GM12872 (cell line): ENCODE measurements around the gene APIP.

Experiments
- TF ChIP-seq, protein P1 (sequence below): IDR thresholded peaks from 3 replicates; pipeline ENCODE4 v1.5.1; 2011; ENCODE audit warnings: low read depth, mild to moderate bottlenecking, low read length, moderate library complexity; ENCODE audit not compliant: insufficient read depth

APIP gene

DNA sequence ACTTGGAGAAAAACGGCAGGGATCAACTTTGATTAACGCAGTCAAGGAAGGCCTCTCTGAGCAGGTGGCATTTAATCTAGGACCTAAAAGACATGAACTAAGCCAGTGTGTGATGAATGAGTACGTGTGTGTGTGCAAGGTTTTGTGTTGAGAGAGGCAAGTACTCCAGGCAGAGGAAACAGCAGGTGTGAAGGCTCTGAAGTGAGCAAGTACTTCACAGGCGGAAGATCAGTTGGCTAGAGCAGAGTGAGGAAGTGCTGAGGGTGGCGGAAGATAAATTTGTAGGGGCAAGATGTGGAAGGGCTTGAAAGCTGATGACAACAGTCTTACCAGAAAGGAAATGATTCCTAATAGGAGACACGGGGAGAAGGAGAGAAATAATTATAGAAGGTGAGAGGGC is 6.8 kb downstream of the APIP start:
- TF ChIP-seq, protein P1, sequence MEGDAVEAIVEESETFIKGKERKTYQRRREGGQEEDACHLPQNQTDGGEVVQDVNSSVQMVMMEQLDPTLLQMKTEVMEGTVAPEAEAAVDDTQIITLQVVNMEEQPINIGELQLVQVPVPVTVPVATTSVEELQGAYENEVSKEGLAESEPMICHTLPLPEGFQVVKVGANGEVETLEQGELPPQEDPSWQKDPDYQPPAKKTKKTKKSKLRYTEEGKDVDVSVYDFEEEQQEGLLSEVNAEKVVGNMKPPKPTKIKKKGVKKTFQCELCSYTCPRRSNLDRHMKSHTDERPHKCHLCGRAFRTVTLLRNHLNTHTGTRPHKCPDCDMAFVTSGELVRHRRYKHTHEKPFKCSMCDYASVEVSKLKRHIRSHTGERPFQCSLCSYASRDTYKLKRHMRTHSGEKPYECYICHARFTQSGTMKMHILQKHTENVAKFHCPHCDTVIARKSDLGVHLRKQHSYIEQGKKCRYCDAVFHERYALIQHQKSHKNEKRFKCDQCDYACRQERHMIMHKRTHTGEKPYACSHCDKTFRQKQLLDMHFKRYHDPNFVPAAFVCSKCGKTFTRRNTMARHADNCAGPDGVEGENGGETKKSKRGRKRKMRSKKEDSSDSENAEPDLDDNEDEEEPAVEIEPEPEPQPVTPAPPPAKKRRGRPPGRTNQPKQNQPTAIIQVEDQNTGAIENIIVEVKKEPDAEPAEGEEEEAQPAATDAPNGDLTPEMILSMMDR: no peak

DNA sequence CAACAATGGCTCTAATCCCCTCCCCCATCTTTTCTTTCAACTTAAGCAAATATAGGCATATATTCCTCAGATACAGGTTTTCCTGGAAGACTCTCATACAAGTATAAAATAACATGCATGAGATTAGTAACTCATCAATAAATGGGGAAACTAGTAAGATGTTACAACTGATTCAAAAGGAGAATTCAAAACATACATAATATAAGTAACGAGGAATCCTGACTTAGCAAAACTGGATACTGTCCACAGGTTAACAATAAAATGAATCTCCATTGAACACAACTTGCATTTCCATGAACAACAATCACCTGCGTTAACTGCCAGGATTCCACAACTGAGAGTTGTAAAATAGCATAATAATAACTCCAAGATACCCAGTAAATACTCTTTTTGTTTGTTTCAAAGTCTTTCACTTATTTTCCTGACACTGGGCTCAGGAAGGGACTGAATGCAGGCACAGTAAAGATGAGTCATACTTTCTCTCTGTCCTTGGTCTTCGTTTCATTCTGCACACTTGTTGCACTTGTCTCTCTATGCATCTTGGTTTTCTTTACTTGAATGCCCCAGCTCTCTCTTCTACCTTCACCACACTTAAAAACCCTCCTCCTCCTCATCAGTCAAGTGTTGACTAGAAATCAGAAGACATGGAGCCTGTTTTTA is 8.1 kb downstream of the APIP start:
- TF ChIP-seq, protein P1: no peak

DNA sequence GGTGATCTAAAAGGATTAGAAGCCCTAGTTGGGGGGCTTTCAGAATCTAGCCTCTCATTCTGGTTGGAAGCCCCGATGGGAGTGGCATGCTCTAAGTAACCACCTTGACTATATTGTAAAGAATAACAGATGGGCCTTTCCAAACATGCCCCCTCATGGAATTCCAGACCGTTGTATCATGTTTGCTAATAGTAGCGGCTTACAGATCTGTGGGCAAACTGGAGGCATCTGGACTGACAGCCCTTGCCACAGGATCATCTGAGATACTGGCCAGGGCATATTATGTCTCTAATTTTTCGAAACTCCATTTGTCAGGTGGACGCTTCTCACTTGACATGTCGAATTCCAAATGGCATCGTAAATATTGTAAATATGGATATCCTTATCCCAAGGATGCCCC is 10.5 kb downstream of the APIP start:
- TF ChIP-seq, protein P1: no peak

DNA sequence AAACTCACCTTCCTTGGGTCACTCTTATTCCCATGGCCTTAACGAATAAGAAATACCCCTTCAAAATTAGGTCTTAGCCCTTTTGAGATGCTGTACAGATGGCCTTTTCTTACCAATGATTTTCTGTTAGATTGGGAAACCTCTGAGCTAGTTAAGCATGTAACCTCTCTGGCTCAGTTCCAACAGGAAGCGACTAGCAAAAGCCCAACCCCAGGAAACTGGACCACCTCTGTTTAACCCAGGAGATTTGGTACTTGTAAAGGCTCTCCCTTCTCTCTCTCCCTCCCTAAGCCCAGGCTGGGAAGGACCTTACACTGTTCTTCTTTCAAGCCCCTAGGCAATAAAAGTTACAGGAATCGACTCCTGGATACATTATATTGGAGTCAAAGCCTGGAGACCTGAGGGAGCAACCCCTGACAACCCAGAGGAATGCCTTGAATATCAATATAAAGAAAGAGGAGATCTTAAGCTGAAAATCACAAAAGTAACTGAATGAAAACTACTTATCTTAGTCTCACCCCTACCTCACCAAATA is 11.7 kb downstream of the APIP start:
- TF ChIP-seq, protein P1: no peak

DNA sequence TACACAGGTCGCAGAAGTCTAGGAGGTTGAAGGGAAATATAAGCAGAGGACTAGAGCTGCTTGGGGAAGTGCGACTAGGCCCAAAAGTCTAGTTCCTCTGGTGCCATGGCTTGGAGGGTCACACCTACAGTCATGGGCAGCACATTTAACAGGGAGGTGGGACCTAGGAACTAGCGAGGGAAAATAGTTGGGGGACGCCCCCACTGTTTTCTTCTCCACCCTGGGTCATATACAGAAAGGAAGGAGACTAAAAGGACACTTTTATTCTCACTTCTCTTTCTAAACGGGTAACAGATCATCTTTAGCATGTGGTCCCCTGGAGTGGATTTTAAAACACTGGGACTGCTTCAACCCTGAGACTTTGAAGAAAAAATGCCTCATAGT is 16.6 kb downstream of the APIP start:
- TF ChIP-seq, protein P1: no peak

DNA sequence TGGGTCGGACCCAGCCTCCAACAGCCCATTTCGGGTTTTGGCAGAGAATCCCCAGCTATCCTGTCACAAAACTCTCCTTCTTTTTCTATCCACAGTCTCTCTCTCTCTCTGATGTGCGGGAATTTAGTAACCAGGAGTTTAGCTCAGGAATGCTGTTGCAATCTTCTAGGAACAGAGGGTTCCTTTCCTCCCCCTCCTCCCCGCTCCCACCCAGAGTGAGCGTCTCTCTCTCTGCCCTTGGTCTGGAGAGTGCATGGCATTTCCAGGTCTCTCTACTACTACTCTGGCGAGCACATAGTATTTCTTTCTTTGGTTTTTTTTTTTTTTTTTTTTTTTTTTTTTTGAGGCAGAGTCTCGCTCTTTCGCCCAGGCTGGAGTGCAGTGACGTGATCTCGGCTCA is 17.7 kb downstream of the APIP start:
- TF ChIP-seq, protein P1: no peak

DNA sequence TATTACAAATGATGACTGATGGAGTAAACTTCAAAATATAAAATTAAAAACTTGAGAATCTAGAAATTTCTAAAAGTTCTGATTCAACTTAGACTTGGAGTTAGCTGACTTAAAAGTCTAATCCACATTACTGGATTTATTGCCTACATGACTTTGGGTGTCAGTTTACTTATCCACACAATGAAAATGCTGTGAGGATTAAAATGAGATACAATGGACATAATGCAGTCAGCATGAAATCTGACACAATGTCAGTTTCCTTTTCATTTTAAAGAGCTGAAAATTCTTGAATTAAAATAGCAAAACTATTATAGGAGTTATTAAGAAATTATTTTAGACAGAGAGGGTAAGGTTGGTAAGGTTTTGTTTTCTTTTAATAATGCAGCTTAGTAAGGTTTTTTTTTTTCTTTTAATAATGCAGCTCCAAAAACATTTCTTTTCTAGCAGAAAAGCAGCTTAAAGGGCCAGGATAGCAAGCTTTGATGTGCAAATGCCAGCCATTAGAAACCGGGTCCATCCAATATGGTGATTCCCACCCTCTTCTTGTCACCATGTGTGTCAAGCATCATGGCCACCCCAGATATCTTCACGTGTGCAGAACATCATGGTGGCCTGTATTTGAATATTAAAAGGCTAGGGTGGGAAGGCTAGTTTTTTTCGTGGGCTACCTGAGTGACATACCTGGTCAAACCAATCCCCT is 18.9 kb downstream of the APIP start:
- TF ChIP-seq, protein P1: no peak
